ENCODE measurements around the gene STXBP6. TPM values are rescaled to one million over a fixed set of nuclear protein-coding genes. Genes with fewer than 3 reads are reported as not detected.

Gene STXBP6
- total and polyA plus RNA-seq, 9 donors: 1.0 to 9.3 (median 5.5) TPM

GRCh38 chr14:24993631-24994030 is 56.3 kb downstream of the STXBP6 start:
- intact Hi-C loops (cut with DNase I): no loop called here
- TF ChIP-seq POLR2A (IDR thresholded peaks at IDR 0.05) (no peak), EP300 (IDR thresholded peaks at IDR 0.05) (no peak), CTCF (IDR thresholded peaks at IDR 0.05) (no peak)
- Histone ChIP-seq H3K4me3 (no peak overlapping the region), H3K36me3 (no peaks in the 10 kb centered on the region), H3K4me1 (ENCODE audit: insufficient read depth) (no peaks in the 10 kb centered on the region), H3K9me3 (no peaks in the 10 kb centered on the region), H3K27ac (no peak overlapping the region), H3K27me3 (no peaks in the 10 kb centered on the region)
- no peak for DNase-seq

GRCh38 chr14:24992624-24993360 is 57.2 kb downstream of the STXBP6 start:
- no peak for DNase-seq
- no peaks in the 10 kb centered on the region for H3K36me3 ChIP-seq
- H3K4me3 ChIP-seq: no peak overlapping the region
- H3K27ac ChIP-seq: no peak overlapping the region
- H3K9me3 ChIP-seq: no peaks in the 10 kb centered on the region
- intact Hi-C loops (cut with DNase I): no loop called here
- no peaks in the 10 kb centered on the region for H3K4me1 ChIP-seq (ENCODE audit: insufficient read depth)
- H3K27me3 ChIP-seq: no peaks in the 10 kb centered on the region
- no peak for TF ChIP-seq CTCF (IDR thresholded peaks at IDR 0.05)
- WGBS, 3 donors: 88 to 91% (median 89%) methylated on average over 5 of the region's 5 CpGs

GRCh38 chr14:24991821-24992220 is 58.1 kb downstream of the STXBP6 start:
- Histone ChIP-seq H3K4me1 (ENCODE audit: insufficient read depth) (no peaks in the 10 kb centered on the region), H3K9me3 (no peaks in the 10 kb centered on the region), H3K36me3 (no peaks in the 10 kb centered on the region), H3K4me3 (no peak overlapping the region), H3K27ac (no peak overlapping the region), H3K27me3 (no peaks in the 10 kb centered on the region)
- 88 to 95% (median 91%) methylated on average over 6 of the region's 6 CpGs for WGBS, 3 donors
- TF ChIP-seq CTCF (IDR thresholded peaks at IDR 0.05) (no peak), POLR2A (IDR thresholded peaks at IDR 0.05) (no peak), EP300 (IDR thresholded peaks at IDR 0.05) (no peak)
- intact Hi-C loops (cut with DNase I): no loop called here
- no peak for DNase-seq

- no peak overlapping the region for H3K27ac ChIP-seq
- no peak for DNase-seq
- no peaks in the 10 kb centered on the region for H3K27me3 ChIP-seq
- WGBS, 3 donors: 94 to 96% (median 95%) methylated on average over 1 of the region's 1 CpG
- intact Hi-C loops (cut with DNase I): no loop called here
- no peaks in the 10 kb centered on the region for H3K36me3 ChIP-seq
- no peaks in the 10 kb centered on the region for H3K4me1 ChIP-seq (ENCODE audit: insufficient read depth)
- H3K9me3 ChIP-seq: no peaks in the 10 kb centered on the region
- no peak for TF ChIP-seq POLR2A (IDR thresholded peaks at IDR 0.05)
- TF ChIP-seq EP300 (IDR thresholded peaks at IDR 0.05): no peak
- TF ChIP-seq CTCF (IDR thresholded peaks at IDR 0.05): no peak
- no peak overlapping the region for H3K4me3 ChIP-seq
Observed at GRCh38 chr14:24991288-24991687, 58.7 kb downstream of the STXBP6 start.
